OCI-LY7 (cell line): ENCODE results near the gene TRIM41. TPM values are rescaled to one million over a fixed set of nuclear protein-coding genes. Genes with fewer than 3 reads are reported as not detected.

Experiments
- BruUV-seq: library from RNA; stranded (reverse); fragments of 400-500 nt; replicated peaks from 2 replicates; lab custom pipeline; 2021; lab: Mats Ljungman, UMichigan
- CTCF ChIA-PET: fragments of 300-600 bp; sonication (Branson Sonifier 250); formaldehyde crosslinking; loops from one replicate; lab custom pipeline; 2022; ENCODE audit warnings: antibody characterized with exemption; ENCODE audit not compliant: unreplicated experiment; lab: Charles Lee
- POLR2A ChIA-PET: fragments of 300-600 bp; sonication (Branson Sonifier 250); formaldehyde crosslinking; loops from one replicate; lab custom pipeline; 2022; ENCODE audit warnings: antibody characterized with exemption; lab: Charles Lee
- DNase-seq: peaks from one replicate; pipeline ENCODE4 v3.0.0-alpha.2; 2015; ENCODE audit warnings: low spot score
- H2AFZ ChIP-seq: fragments of 200-600 bp; sonication (generic), shearing (Covaris generic); 2 replicates; pipeline ENCODE4 v1.6.1; 2014; ENCODE audit warnings: mild to moderate bottlenecking, antibody characterized with exemption, low read length, moderate library complexity
- H3K27ac ChIP-seq: fragments of 200-600 bp; sonication (generic); 2 replicates; pipeline ENCODE4 v1.5.1; 2014; ENCODE audit warnings: mixed run types, low read depth, mild to moderate bottlenecking, moderate library complexity, low read length, inconsistent platforms; ENCODE audit not compliant: poor library complexity, severe bottlenecking
- H3K36me3 ChIP-seq: fragments of 200-600 bp; sonication (generic); 2 replicates; pipeline ENCODE4 v1.6.1; 2014; ENCODE audit warnings: mild to moderate bottlenecking, antibody characterized with exemption, low read length, moderate library complexity, mixed read lengths; ENCODE audit not compliant: insufficient read depth
- H3K4me1 ChIP-seq: fragments of 200-600 bp; sonication (generic); 2 replicates; pipeline ENCODE4 v1.5.1; 2014; ENCODE audit warnings: mild to moderate bottlenecking, low read length; ENCODE audit not compliant: insufficient read depth, poor library complexity, severe bottlenecking
- H3K4me2 ChIP-seq: fragments of 200-600 bp; sonication (generic); 2 replicates; pipeline ENCODE4 v1.6.1; 2014; ENCODE audit warnings: mild to moderate bottlenecking, low read length
- H3K4me3 ChIP-seq: fragments of 200-600 bp; sonication (generic); 2 replicates; pipeline ENCODE4 v1.5.1; 2014; ENCODE audit warnings: mild to moderate bottlenecking, low read depth, low read length; ENCODE audit not compliant: poor library complexity, severe bottlenecking
- H3K79me2 ChIP-seq: fragments of 200-600 bp; sonication (generic); 2 replicates; pipeline ENCODE4 v1.6.1; 2016; ENCODE audit warnings: low read depth, mild to moderate bottlenecking, low read length, moderate library complexity, mixed read lengths; ENCODE audit not compliant: insufficient read depth
- H3K9me2 ChIP-seq: fragments of 200-600 bp; sonication (generic); 2 replicates; pipeline ENCODE4 v1.6.1; 2016; ENCODE audit warnings: mild to moderate bottlenecking, low read length, mixed read lengths; ENCODE audit not compliant: insufficient read depth
- H3K9me3 ChIP-seq: fragments of 200-600 bp; sonication (generic); 2 replicates; pipeline ENCODE4 v1.6.1; 2014; ENCODE audit warnings: mild to moderate bottlenecking, mixed run types, low read length, mixed read lengths
- H4K20me1 ChIP-seq: fragments of 200-600 bp; sonication (generic); 2 replicates; pipeline ENCODE4 v1.6.1; 2014; ENCODE audit warnings: mild to moderate bottlenecking, antibody characterized with exemption, low read length, moderate library complexity, mixed read lengths; ENCODE audit not compliant: insufficient read depth
- EZH2phosphoT487 ChIP-seq: fragments of 200-600 bp; sonication (generic); IDR thresholded peaks from 2 replicates; pipeline ENCODE4 v1.6.1; 2018; ENCODE audit warnings: low read depth, borderline replicate concordance, mild to moderate bottlenecking, mixed run types, antibody characterized with exemption, low read length, moderate library complexity, mixed read lengths
- intact Hi-C: fragments of 100-400 bp; cut with micrococcal nuclease; formaldehyde crosslinking; loops from one replicate; pipeline ENCODE4 v1.10.0; 2022; ENCODE audit not compliant: unreplicated experiment
- total RNA-seq, 2 experiments: library from RNA; depleted of rRNA in 1 of 2; stranded (reverse); fragments of >200 nt in 1 of 2; shearing (Covaris generic) in 1 of 2; gene quantifications; 2 replicates each; pipeline ENCODE4 v1.2.3, GENCODE V29; 2014 to 2022
- TF ChIP-seq, protein P1 (sequence below): fragments of 200-600 bp; sonication (generic); conservative IDR thresholded peaks from 2 replicates; pipeline ENCODE4 v1.5.1; 2014; ENCODE audit warnings: mild to moderate bottlenecking, antibody characterized with exemption, low read length, moderate library complexity, mixed read lengths

TRIM41 gene
- total RNA-seq, 2 experiments from 2014 or later: 30.2 to 73.4 TPM

DNA sequence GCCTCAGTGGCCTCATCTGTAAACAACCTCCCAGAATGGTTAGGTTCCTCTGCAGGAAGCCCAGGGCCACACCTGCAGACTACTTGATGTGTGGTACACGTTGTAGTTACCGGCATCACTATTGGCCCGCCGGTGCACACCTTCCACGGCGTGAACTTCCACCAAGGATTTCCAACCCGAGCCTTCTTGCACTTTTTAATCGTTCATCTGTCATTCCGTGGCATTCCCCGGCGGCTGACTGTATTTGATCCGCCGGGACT lies 5.3 kb upstream of the TRIM41 start:
- H2AFZ ChIP-seq: peak overlapping the region; percentile 68
- peak overlapping the region; percentile 75 for H3K4me3 ChIP-seq
- H3K9me2 ChIP-seq: no peaks in the 10 kb centered on the region
- no peaks in the 10 kb centered on the region for H4K20me1 ChIP-seq
- intact Hi-C loops: loop anchor here (1.0 kb wide), 2 partner anchors 10 to 26 kb away; no protein-coding TSS in a partner anchor
- no peaks in the 10 kb centered on the region for H3K79me2 ChIP-seq
- ChIA-PET CTCF (no interaction called here), POLR2A (interaction anchor here (1.0 kb wide), 1 partner anchor 9 kb away, joined by 7 read pairs; no protein-coding TSS in a partner anchor)
- BruUV-seq: no TSS peak
- H3K36me3 ChIP-seq: no peaks in the 10 kb centered on the region
- TF ChIP-seq EZH2phosphoT487: no peak
- TF ChIP-seq, protein P1, sequence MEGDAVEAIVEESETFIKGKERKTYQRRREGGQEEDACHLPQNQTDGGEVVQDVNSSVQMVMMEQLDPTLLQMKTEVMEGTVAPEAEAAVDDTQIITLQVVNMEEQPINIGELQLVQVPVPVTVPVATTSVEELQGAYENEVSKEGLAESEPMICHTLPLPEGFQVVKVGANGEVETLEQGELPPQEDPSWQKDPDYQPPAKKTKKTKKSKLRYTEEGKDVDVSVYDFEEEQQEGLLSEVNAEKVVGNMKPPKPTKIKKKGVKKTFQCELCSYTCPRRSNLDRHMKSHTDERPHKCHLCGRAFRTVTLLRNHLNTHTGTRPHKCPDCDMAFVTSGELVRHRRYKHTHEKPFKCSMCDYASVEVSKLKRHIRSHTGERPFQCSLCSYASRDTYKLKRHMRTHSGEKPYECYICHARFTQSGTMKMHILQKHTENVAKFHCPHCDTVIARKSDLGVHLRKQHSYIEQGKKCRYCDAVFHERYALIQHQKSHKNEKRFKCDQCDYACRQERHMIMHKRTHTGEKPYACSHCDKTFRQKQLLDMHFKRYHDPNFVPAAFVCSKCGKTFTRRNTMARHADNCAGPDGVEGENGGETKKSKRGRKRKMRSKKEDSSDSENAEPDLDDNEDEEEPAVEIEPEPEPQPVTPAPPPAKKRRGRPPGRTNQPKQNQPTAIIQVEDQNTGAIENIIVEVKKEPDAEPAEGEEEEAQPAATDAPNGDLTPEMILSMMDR: no peak; the same call in 1 of the 2 replicates
- H3K9me3 ChIP-seq: no peaks in the 10 kb centered on the region
- H3K27ac ChIP-seq: peak overlapping the region; percentile 70
- H3K4me1 ChIP-seq: peaks cover 34% of the 10 kb centered on the region
- DNase-seq: peak; percentile 75
- H3K4me2 ChIP-seq: peak overlapping the region; percentile 91

DNA sequence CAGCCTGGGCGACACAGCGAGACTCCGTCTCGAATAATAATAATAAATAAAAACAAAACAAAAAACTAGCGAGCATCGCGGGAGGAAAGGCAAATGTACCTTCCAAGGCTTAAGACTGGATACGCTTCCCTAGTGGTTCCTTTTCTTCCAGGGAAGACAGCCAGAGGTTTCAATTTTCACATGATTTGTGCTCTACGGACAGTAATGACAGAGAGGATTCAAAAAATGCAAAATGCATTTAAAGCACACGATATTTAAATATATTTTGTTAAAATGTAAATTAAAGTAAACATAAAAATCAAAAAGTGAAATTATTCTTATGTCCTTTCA lies 4.3 kb upstream of the TRIM41 start:
- H4K20me1 ChIP-seq: no peaks in the 10 kb centered on the region
- H3K4me3 ChIP-seq: peak overlapping the region; percentile 75
- BruUV-seq: no TSS peak
- peaks cover 34% of the 10 kb centered on the region for H3K4me1 ChIP-seq
- H3K27ac ChIP-seq: peak overlapping the region; percentile 70
- no peak for TF ChIP-seq EZH2phosphoT487
- 0 out of 2 replicates have a peak, but pooled peaks cover under 1% of the 10 kb centered on the region for H3K79me2 ChIP-seq
- H3K9me3 ChIP-seq: no peaks in the 10 kb centered on the region
- intact Hi-C loops: loop anchor here (1.0 kb wide), 2 partner anchors 11 to 27 kb away; no protein-coding TSS in a partner anchor
- CTCF ChIA-PET: no interaction called here
- POLR2A ChIA-PET: no interaction called here
- DNase-seq: no peak
- peak overlapping the region; percentile 68; the same call in 1 of the 2 replicates for H2AFZ ChIP-seq
- H3K4me2 ChIP-seq: peak overlapping the region; percentile 91
- no peaks in the 10 kb centered on the region for H3K9me2 ChIP-seq
- H3K36me3 ChIP-seq: no peaks in the 10 kb centered on the region

DNA sequence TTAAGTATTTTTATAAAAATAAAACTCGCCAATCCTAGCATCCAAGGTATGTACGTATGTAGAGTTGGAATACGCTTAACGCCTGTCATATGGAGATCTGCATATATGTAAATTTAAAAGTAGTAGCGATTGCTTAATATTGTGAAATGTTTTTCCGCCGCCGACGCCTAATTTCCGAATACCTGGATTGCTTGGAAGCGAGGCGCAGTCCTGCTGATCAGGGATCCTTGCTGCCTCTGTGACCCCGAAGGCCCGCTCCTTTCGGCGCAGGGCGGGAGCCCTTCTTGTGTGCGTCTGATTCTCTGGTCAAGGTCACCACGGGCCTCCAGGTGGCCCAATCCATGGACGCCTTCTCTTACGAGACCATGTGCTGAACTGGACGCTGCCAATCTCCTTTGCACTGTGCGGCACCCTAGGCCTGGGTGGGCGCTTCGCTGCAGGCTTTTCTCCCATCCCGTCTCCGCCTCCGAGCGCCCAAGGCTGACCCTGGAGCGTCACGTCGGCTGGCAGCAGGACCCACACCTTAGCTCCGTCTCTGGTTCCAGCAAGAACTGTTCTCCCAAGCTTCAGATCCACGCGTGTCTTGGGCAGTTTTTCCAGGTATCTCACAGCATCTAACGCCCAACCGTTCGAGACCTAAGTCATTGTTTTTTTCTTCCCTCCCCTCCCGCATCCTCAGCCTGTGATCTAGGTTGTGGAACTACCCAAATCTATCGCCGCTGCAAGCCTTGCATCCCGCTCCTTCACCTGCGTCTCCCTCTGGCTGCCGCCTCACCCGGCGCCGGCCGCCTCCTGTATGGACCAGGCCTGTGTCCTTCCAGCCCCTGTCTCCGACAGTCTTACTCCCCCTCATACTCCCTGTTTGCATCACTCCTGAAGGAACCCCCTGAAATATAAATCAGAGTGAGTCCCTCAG lies 3.6 kb upstream of the TRIM41 start:
- Histone ChIP-seq H3K9me2 (no peaks in the 10 kb centered on the region), H3K4me1 (peaks cover 38% of the 10 kb centered on the region), H3K36me3 (no peaks in the 10 kb centered on the region), H3K27ac (no peak overlapping the region), H2AFZ (no peak overlapping the region), H4K20me1 (no peaks in the 10 kb centered on the region), H3K79me2 (peaks cover 8% of the 10 kb centered on the region; the same call in 1 of the 2 replicates), H3K4me2 (no peak overlapping the region), H3K9me3 (no peaks in the 10 kb centered on the region), H3K4me3 (no peak overlapping the region)
- POLR2A ChIA-PET: interaction anchor here (1.1 kb wide), 1 partner anchor 36 kb away, joined by 3 read pairs; no protein-coding TSS in a partner anchor
- DNase-seq: no peak
- intact Hi-C loops: no loop called here
- BruUV-seq: no TSS peak
- CTCF ChIA-PET: interaction anchor here (0.5 kb wide), 1 partner anchor 8 kb away, joined by 5 read pairs; no protein-coding TSS in a partner anchor
- TF ChIP-seq EZH2phosphoT487: no peak
- TF ChIP-seq, protein P1: no peak
